Spleen (tissue), 11 donors: ENCODE results near the gene ST6GALNAC5. TPM values are rescaled to one million over a fixed set of nuclear protein-coding genes. Genes with fewer than 3 reads are reported as not detected.

Source experiments
- DNase-seq: peaks from one replicate; pipeline ENCODE4 v3.0.0-alpha.2; 2020
- H3K27ac ChIP-seq, 8 donors: fragments of 200-600 bp; sonication (generic) in 7 of 8; 1 replicate in 4 of 8; 2 replicates in 4 of 8; pipeline versions ENCODE4 v1.5.0 to v1.8.0; 2016 to 2021; ENCODE audit warnings: inconsistent platforms in 4 of 8, mild to moderate bottlenecking in 4 of 8, moderate library complexity in 1 of 8
- H3K27me3 ChIP-seq, 7 donors: fragments of 200-600 bp; sonication (generic) in 6 of 7; replicated peaks in 1 of 7; 1 replicate in 4 of 7; 2 replicates in 3 of 7; pipeline versions ENCODE4 v1.5.0 to v1.8.0; 2016 to 2021; ENCODE audit warnings: inconsistent platforms in 3 of 7, mild to moderate bottlenecking in 1 of 7
- H3K36me3 ChIP-seq, 6 donors: fragments of 200-600 bp; sonication (generic) in 5 of 6; 1 replicate in 4 of 6; 2 replicates in 2 of 6; pipeline versions ENCODE4 v1.5.0 to v1.8.0; 2016 to 2021; ENCODE audit warnings: inconsistent platforms in 2 of 6
- H3K4me1 ChIP-seq, 6 donors: fragments of 200-600 bp; sonication (generic) in 5 of 6; 1 replicate in 3 of 6; 2 replicates in 3 of 6; pipeline versions ENCODE4 v1.5.0 to v1.8.0; 2016 to 2021; ENCODE audit warnings: inconsistent platforms in 3 of 6
- H3K4me3 ChIP-seq, 8 donors: fragments of 200-600 bp; sonication (generic) in 7 of 8; 1 replicate in 4 of 8; 2 replicates in 4 of 8; pipeline versions ENCODE4 v1.5.0 to v1.8.0; 2016 to 2021; ENCODE audit warnings: inconsistent platforms in 4 of 8, mild to moderate bottlenecking in 4 of 8, moderate library complexity in 2 of 8
- H3K9me3 ChIP-seq, 8 donors: fragments of 200-600 bp; sonication (generic) in 7 of 8; 1 replicate in 4 of 8; 2 replicates in 4 of 8; pipeline versions ENCODE4 v1.5.0 to v1.8.0; 2016 to 2021; ENCODE audit warnings: inconsistent platforms in 4 of 8
- CTCF ChIP-seq, 11 experiments: fragments of 200-600 bp in 7 of 11; fragments of 450-650 bp in 4 of 11; sonication (generic) in 4 of 11; IDR thresholded peaks in 8 of 11; conservative IDR thresholded peaks in 3 of 11; 1 replicate in 7 of 11; 2 replicates in 4 of 11; pipeline versions ENCODE4 v1.4.0 to v1.8.0; 2016 to 2021; ENCODE audit warnings: antibody characterized with exemption in 11 of 11, inconsistent platforms in 4 of 11, mild to moderate bottlenecking in 1 of 11
- POLR2A ChIP-seq, 3 donors: fragments of 450-650 bp; IDR thresholded peaks; one replicate each; pipeline ENCODE4 v1.5.1; 2017; ENCODE audit warnings: antibody characterized with exemption in 3 of 3, mild to moderate bottlenecking in 1 of 3
- POLR2AphosphoS5 ChIP-seq, 3 donors: sonication (generic); formaldehyde crosslinking; IDR thresholded peaks; one replicate each; pipeline ENCODE4 v1.5.1; 2017; ENCODE audit warnings: antibody characterized with exemption in 3 of 3
- WGBS, 5 donors: extraction: QIAGEN DNeasy Blood & Tissue Kit in 3 of 5; methylation state at CpG; one replicate each; pipeline versions ENCODE4 v1.1.5 to v1.1.7; 2013 to 2018; 5-methylcytosine and 5-hydroxymethylcytosine counted together
- intact Hi-C: fragments of 100-400 bp; cut with DNase I; formaldehyde crosslinking; loops from one replicate; pipeline ENCODE4 v1.15.0; 2023; ENCODE audit warnings: low total_unique reads
- polyA plus RNA-seq, 3 donors: library from polyadenylated mRNA; stranded (reverse); fragments of 200-250 nt; gene quantifications; one replicate each; pipeline ENCODE4 v1.2.1, GENCODE V29; 2013
- total RNA-seq, 7 donors: library from RNA; depleted of rRNA in 3 of 7; stranded (reverse); fragments of >200 nt in 3 of 7; fragmentation: NEBNext Ultra II Directional in 4 of 7; extraction: Animal tissue kit (Norgen Biotek cat#: 25700) in 4 of 7; gene quantifications; one replicate each; pipeline versions ENCODE4 v1.1.0 to v1.2.1, GENCODE V29; 2016 to 2021
- donor health status: healthy with polysubstance abuse.
- donor health status: DM: no; HTN: no; CAD: no; lungs with moderate emphysema.
- donor health status: DM: no; HTN: no; CAD: no.
- donor health status: Bipolar disorder and iron deficiency.
- donor health status: healthy.
- donor health status: DM: no; HTN: no; CAD: no.
- donor health status: DM: yes; HTN: yes; CAD: no.

The ST6GALNAC5 gene
- total and polyA plus RNA-seq, 10 donors: 0.15 to 2.3 (median 1.6) TPM

- TF ChIP-seq POLR2AphosphoS5 (IDR thresholded peaks at IDR 0.05): no peak
- no peak for TF ChIP-seq CTCF (IDR thresholded peaks at IDR 0.05 in 8 of 11, conservative IDR thresholded peaks at IDR 0.05 in 3 of 11)
- no peak for TF ChIP-seq POLR2A (IDR thresholded peaks at IDR 0.05)
- no peak for DNase-seq
- Histone ChIP-seq H3K27ac (no peak overlapping the region), H3K9me3 (no peaks in the 10 kb centered on the region), H3K4me3 (no peak overlapping the region), H3K4me1 (peaks cover 0 to 10% (median 0%) of the 10 kb centered on the region in 6 donors), H3K27me3 (no peaks in the 10 kb centered on the region), H3K36me3 (no peaks in the 10 kb centered on the region)
- intact Hi-C loops: no loop called here
- 88 to 100% (median 94%) methylated on average over 1 of the region's 1 CpG for WGBS, 5 donors
Observed at GRCh38 chr1:76833151-76833550, 34.1 kb upstream of the ST6GALNAC5 start.

GRCh38 chr1:76833856-76834255 is 33.4 kb upstream of the ST6GALNAC5 start:
- Histone ChIP-seq H3K4me1 (peaks cover 0 to 10% (median 0%) of the 10 kb centered on the region in 6 donors), H3K27ac (no peak overlapping the region), H3K9me3 (no peaks in the 10 kb centered on the region), H3K4me3 (no peak overlapping the region), H3K36me3 (no peaks in the 10 kb centered on the region), H3K27me3 (no peaks in the 10 kb centered on the region)
- 81 to 90% (median 83%) methylated on average over 2 of the region's 2 CpGs for WGBS, 5 donors
- TF ChIP-seq POLR2A (IDR thresholded peaks at IDR 0.05) (no peak), POLR2AphosphoS5 (IDR thresholded peaks at IDR 0.05) (no peak), CTCF (IDR thresholded peaks at IDR 0.05 in 8 of 11, conservative IDR thresholded peaks at IDR 0.05 in 3 of 11) (no peak)
- no peak for DNase-seq
- intact Hi-C loops: no loop called here

- no peak for DNase-seq
- Histone ChIP-seq H3K4me1 (peaks cover 0 to 5% (median 0%) of the 10 kb centered on the region in 6 donors), H3K27ac (no peak overlapping the region), H3K4me3 (no peak overlapping the region), H3K36me3 (no peaks in the 10 kb centered on the region), H3K9me3 (no peaks in the 10 kb centered on the region), H3K27me3 (no peaks in the 10 kb centered on the region)
- intact Hi-C loops: no loop called here
- TF ChIP-seq CTCF (IDR thresholded peaks at IDR 0.05 in 8 of 11, conservative IDR thresholded peaks at IDR 0.05 in 3 of 11) (no peak), POLR2A (IDR thresholded peaks at IDR 0.05) (no peak), POLR2AphosphoS5 (IDR thresholded peaks at IDR 0.05) (no peak)
Observed at GRCh38 chr1:76835203-76835602, 32.1 kb upstream of the ST6GALNAC5 start.

GRCh38 chr1:76840278-76840677 is 27.0 kb upstream of the ST6GALNAC5 start:
- Histone ChIP-seq H3K27ac (no peak overlapping the region), H3K9me3 (no peaks in the 10 kb centered on the region), H3K27me3 (no peaks in the 10 kb centered on the region), H3K36me3 (no peaks in the 10 kb centered on the region), H3K4me3 (no peak overlapping the region), H3K4me1 (no peaks in the 10 kb centered on the region)
- intact Hi-C loops: no loop called here
- DNase-seq: no peak
- 83 to 100% (median 96%) methylated on average over 2 of the region's 2 CpGs for WGBS, 5 donors
- no peak for TF ChIP-seq CTCF (IDR thresholded peaks at IDR 0.05 in 8 of 11, conservative IDR thresholded peaks at IDR 0.05 in 3 of 11)
- TF ChIP-seq POLR2A (IDR thresholded peaks at IDR 0.05): no peak
- TF ChIP-seq POLR2AphosphoS5 (IDR thresholded peaks at IDR 0.05): no peak
